Measurements from ENCODE around the gene OR6P1.

DNA sequence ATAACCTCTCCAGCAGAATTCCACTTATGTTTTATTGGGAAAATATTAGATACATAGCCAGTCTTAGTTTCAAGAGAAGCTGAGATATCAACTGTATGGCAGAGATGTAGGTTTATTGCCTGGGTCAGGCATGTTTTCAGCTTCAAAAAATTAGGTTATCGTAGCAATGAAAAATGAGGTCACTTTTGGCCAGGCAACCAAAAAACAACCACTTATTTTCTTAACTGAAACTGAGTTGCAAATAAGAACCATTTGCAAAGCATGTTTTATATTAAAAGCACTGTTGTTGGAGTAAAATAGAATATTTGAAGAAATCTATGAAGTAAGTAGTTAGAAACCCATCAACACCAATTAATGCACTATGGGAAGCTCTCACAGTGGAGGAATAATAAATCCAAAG is 10.7 kb downstream of the OR6P1 start:
- TF ChIP-seq REST (IDR thresholded peaks at IDR 0.05; ENCODE audit: insufficient read depth in 1 of 2, low read depth in 2 of 2, low read length in 2 of 2) (no peak), POLR2AphosphoS5 (IDR thresholded peaks at IDR 0.05; ENCODE audit: low read depth, low read length) (no peak), TAF1 (IDR thresholded peaks at IDR 0.05; ENCODE audit: borderline replicate concordance, insufficient read depth, low read length) (no peak), FOXP2 (optimal IDR thresholded peaks at IDR 0.05; ENCODE audit: borderline replicate concordance, extremely low read depth, extremely low read length, insufficient read depth) (no peak), SIN3A (IDR thresholded peaks at IDR 0.05; ENCODE audit: borderline replicate concordance, insufficient read depth, low read length) (no peak)
